Measurements from ENCODE around the gene MRPL23.

The MRPL23 gene

GRCh38 chr11:1936072-1936780 is 10.9 kb upstream of the MRPL23 start:
- H3K27ac ChIP-seq (ENCODE audit: low read depth, low read length) = no peak overlapping the region
- no peaks in the 10 kb centered on the region for H3K9me3 ChIP-seq (ENCODE audit: insufficient read depth, low read length)
- no peaks in the 10 kb centered on the region for H3K36me3 ChIP-seq (ENCODE audit: low read length)
- no peak overlapping the region for H2AFZ ChIP-seq (ENCODE audit: low read depth, low read length, severe bottlenecking)
- TF ChIP-seq CTCF (IDR thresholded peaks at IDR 0.05; ENCODE audit: insufficient read depth, low read length, poor library complexity, severe bottlenecking) = no peak
- TF ChIP-seq EZH2phosphoT487 (conservative IDR thresholded peaks at IDR 0.05; ENCODE audit: low read length) = no peak
- no peaks in the 10 kb centered on the region for H3K79me2 ChIP-seq (ENCODE audit: insufficient read depth, low read length)
- no peaks in the 10 kb centered on the region for H3K27me3 ChIP-seq (ENCODE audit: low read length)
- no peaks in the 10 kb centered on the region for H3K9me2 ChIP-seq (replicated peaks; ENCODE audit: insufficient read depth, low read length)
- H3K9ac ChIP-seq (ENCODE audit: low read length) = no peak overlapping the region
- no peaks in the 10 kb centered on the region for H3F3A ChIP-seq (ENCODE audit: insufficient read depth)
- no peak overlapping the region for H3K4me2 ChIP-seq (ENCODE audit: low read depth, low read length, poor library complexity, severe bottlenecking)
- H4K20me1 ChIP-seq (ENCODE audit: low read depth, low read length) = no peaks in the 10 kb centered on the region
- no peak overlapping the region for H3K4me3 ChIP-seq (ENCODE audit: insufficient read depth, low read length, poor library complexity, severe bottlenecking)

GRCh38 chr11:1936781-1937615 is 10.1 kb upstream of the MRPL23 start:
- H3K27me3 ChIP-seq (ENCODE audit: low read length) = no peaks in the 10 kb centered on the region

GRCh38 chr11:1937616-1938342 is 9.4 kb upstream of the MRPL23 start:
- H3K27me3 ChIP-seq (ENCODE audit: low read length) = no peaks in the 10 kb centered on the region
- H3F3A ChIP-seq (ENCODE audit: insufficient read depth) = no peaks in the 10 kb centered on the region
- no peak overlapping the region for H2AFZ ChIP-seq (ENCODE audit: low read depth, low read length, severe bottlenecking)
- H3K36me3 ChIP-seq (ENCODE audit: low read length) = no peaks in the 10 kb centered on the region
- no peak overlapping the region for H3K27ac ChIP-seq (ENCODE audit: low read depth, low read length)
- no peak for TF ChIP-seq EZH2phosphoT487 (conservative IDR thresholded peaks at IDR 0.05; ENCODE audit: low read length)
- TF ChIP-seq CTCF (IDR thresholded peaks at IDR 0.05; ENCODE audit: insufficient read depth, low read length, poor library complexity, severe bottlenecking) = no peak
- no peak overlapping the region for H3K4me3 ChIP-seq (ENCODE audit: insufficient read depth, low read length, poor library complexity, severe bottlenecking)
- H4K20me1 ChIP-seq (ENCODE audit: low read depth, low read length) = no peaks in the 10 kb centered on the region
- H3K9me3 ChIP-seq (ENCODE audit: insufficient read depth, low read length) = no peaks in the 10 kb centered on the region
- no peaks in the 10 kb centered on the region for H3K79me2 ChIP-seq (ENCODE audit: insufficient read depth, low read length)
- no peak overlapping the region for H3K9ac ChIP-seq (ENCODE audit: low read length)
- no peaks in the 10 kb centered on the region for H3K9me2 ChIP-seq (replicated peaks; ENCODE audit: insufficient read depth, low read length)
- no peak overlapping the region for H3K4me2 ChIP-seq (ENCODE audit: low read depth, low read length, poor library complexity, severe bottlenecking)

More at GRCh38 chr11:1936781-1937615, 10.1 kb upstream of the MRPL23 start:
- TF ChIP-seq CTCF (IDR thresholded peaks at IDR 0.05; ENCODE audit: insufficient read depth, low read length, poor library complexity, severe bottlenecking) = no peak
- no peaks in the 10 kb centered on the region for H4K20me1 ChIP-seq (ENCODE audit: low read depth, low read length)
- no peak overlapping the region for H3K4me3 ChIP-seq (ENCODE audit: insufficient read depth, low read length, poor library complexity, severe bottlenecking)
- no peak overlapping the region for H3K9ac ChIP-seq (ENCODE audit: low read length)
- H3K9me3 ChIP-seq (ENCODE audit: insufficient read depth, low read length) = no peaks in the 10 kb centered on the region
- no peaks in the 10 kb centered on the region for H3K79me2 ChIP-seq (ENCODE audit: insufficient read depth, low read length)
- H3F3A ChIP-seq (ENCODE audit: insufficient read depth) = no peaks in the 10 kb centered on the region
- H3K36me3 ChIP-seq (ENCODE audit: low read length) = no peaks in the 10 kb centered on the region
- H2AFZ ChIP-seq (ENCODE audit: low read depth, low read length, severe bottlenecking) = no peak overlapping the region
- no peak overlapping the region for H3K27ac ChIP-seq (ENCODE audit: low read depth, low read length)
- no peaks in the 10 kb centered on the region for H3K9me2 ChIP-seq (replicated peaks; ENCODE audit: insufficient read depth, low read length)
- no peak overlapping the region for H3K4me2 ChIP-seq (ENCODE audit: low read depth, low read length, poor library complexity, severe bottlenecking)

Measured in SU-DHL-6 (cell line).